ENCODE results near the gene MYNN. TPM values are rescaled to one million over a fixed set of nuclear protein-coding genes. Genes with fewer than 3 reads are reported as not detected.

MYNN gene
- total RNA-seq, 4 donors from 2014 or later: 13.3 to 32.8 (median 19.5) TPM

DNA sequence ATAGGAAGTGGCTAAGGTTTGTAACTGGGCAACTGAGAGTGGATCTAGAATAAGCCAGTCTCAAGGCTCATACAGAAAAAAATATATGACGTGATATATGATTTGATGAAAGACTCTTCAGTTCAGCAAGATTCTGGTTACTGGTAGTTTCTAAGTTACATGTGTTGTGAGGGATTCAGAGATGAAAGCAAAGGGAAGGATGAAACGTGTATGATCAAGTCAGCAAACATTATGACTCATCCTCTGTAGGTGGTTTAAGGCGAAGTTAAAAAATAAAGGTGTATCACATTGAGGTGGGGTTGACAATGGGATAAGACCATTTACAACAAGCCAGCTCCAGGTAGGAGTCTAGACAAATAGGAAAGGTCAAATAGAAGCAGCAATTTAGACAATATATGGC is 24.5 kb upstream of the MYNN start:
- TF ChIP-seq POLR2AphosphoS5 (IDR thresholded peaks at IDR 0.05): no peak
- TF ChIP-seq POLR2A (IDR thresholded peaks at IDR 0.05): no peak
- TF ChIP-seq, protein P1, sequence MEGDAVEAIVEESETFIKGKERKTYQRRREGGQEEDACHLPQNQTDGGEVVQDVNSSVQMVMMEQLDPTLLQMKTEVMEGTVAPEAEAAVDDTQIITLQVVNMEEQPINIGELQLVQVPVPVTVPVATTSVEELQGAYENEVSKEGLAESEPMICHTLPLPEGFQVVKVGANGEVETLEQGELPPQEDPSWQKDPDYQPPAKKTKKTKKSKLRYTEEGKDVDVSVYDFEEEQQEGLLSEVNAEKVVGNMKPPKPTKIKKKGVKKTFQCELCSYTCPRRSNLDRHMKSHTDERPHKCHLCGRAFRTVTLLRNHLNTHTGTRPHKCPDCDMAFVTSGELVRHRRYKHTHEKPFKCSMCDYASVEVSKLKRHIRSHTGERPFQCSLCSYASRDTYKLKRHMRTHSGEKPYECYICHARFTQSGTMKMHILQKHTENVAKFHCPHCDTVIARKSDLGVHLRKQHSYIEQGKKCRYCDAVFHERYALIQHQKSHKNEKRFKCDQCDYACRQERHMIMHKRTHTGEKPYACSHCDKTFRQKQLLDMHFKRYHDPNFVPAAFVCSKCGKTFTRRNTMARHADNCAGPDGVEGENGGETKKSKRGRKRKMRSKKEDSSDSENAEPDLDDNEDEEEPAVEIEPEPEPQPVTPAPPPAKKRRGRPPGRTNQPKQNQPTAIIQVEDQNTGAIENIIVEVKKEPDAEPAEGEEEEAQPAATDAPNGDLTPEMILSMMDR (IDR thresholded peaks at IDR 0.05): no peak
- TF ChIP-seq EP300 (IDR thresholded peaks at IDR 0.05): no peak
- no peaks in the 10 kb centered on the region for H3K27me3 ChIP-seq
- no peaks in the 10 kb centered on the region for H3K36me3 ChIP-seq
- peaks cover 0 to 5% (median 0%) of the 10 kb centered on the region in 3 donors for H3K4me1 ChIP-seq
- ATAC-seq: no peak
- H3K9me3 ChIP-seq: no peaks in the 10 kb centered on the region
- no peak overlapping the region for H3K27ac ChIP-seq
- 78 to 85% methylated on average over 3 of the region's 3 CpGs for WGBS, 2 donors (ENCODE audit: low coverage in 1 of 2)
- no peak overlapping the region for H3K4me3 ChIP-seq

DNA sequence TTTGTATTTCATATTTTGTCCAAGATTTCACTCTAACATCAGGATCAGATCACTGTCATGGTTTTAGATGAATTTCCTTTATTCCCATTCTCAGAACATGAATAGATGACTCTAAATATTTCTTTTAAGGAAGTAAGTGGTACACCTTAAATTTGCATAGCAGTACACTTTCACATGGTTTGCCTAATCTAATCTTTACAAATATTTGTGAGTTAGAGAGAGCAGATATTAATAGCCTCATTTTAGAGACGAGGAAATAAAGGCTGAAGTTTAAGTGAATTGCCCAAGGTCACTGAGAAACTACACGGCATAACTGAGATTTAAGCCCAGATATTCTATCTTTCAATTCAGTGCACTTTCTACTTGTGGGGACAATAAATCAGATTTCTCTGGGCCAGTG is 22.5 kb upstream of the MYNN start:
- Histone ChIP-seq H3K36me3 (no peaks in the 10 kb centered on the region), H3K4me1 (no peaks in the 10 kb centered on the region), H3K27me3 (no peaks in the 10 kb centered on the region), H3K27ac (no peak overlapping the region), H3K4me3 (no peak overlapping the region), H3K9me3 (no peaks in the 10 kb centered on the region)
- ATAC-seq: no peak
- TF ChIP-seq POLR2A (IDR thresholded peaks at IDR 0.05) (no peak), EP300 (IDR thresholded peaks at IDR 0.05) (no peak), POLR2AphosphoS5 (IDR thresholded peaks at IDR 0.05) (no peak)
- TF ChIP-seq, protein P1 (IDR thresholded peaks at IDR 0.05): no peak
- WGBS, 2 donors (ENCODE audit: low coverage in 1 of 2): 44 to 81% methylated on average over 2 of the region's 2 CpGs

DNA sequence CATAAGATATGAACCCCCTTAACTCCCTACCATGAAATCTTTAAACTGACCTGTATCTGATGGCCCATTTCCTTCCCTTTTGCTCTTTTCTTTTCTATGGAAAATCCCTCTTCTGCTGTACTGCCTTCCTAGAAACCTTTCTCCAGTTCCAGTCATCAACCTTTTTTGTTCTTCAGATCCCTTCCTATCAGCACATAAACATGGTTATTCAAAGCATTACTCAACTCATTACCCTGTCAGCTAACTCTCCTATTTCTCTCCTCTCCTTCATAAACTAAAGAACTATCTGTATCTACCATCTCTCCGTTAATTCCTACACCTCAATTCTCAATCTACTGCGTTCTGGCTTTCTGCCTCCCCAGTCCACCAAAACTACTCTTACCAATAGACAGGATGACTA is 21.3 kb upstream of the MYNN start:
- Histone ChIP-seq H3K36me3 (no peaks in the 10 kb centered on the region), H3K27ac (no peak overlapping the region), H3K4me3 (no peak overlapping the region), H3K9me3 (no peaks in the 10 kb centered on the region), H3K4me1 (no peaks in the 10 kb centered on the region), H3K27me3 (no peaks in the 10 kb centered on the region)
- TF ChIP-seq, protein P1 (IDR thresholded peaks at IDR 0.05): no peak
- no peak for ATAC-seq
- 47 to 100% methylated on average over 1 to 2 of the region's 2 CpGs for WGBS, 2 donors (ENCODE audit: low coverage in 1 of 2)

DNA sequence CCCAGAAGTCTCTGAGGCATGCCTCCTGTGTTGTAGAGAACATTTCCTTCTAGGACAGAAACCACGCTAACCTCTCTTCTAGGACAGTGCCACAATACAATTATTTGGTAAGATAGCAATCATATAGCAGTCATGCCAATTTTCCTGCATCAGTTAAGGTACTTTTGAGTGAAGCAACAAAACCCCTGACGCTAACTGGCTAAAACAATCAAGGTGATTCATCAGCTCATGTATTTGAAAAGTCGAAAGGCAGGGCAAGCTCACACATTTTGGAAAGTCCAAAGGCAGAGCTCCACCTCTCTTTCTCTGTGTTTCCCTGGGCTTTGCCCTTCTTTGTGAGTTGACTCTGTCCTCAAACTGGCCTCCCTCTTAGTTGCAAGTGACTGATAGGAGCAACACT is 18.5 kb upstream of the MYNN start:
- no peaks in the 10 kb centered on the region for H3K36me3 ChIP-seq
- WGBS, 2 donors (ENCODE audit: low coverage in 1 of 2): 90 to 94% methylated on average over 2 to 3 of the region's 3 CpGs
- no peaks in the 10 kb centered on the region for H3K27me3 ChIP-seq
- H3K4me1 ChIP-seq: no peaks in the 10 kb centered on the region
- H3K4me3 ChIP-seq: no peak overlapping the region
- no peak for ATAC-seq
- H3K27ac ChIP-seq: no peak overlapping the region
- TF ChIP-seq EP300 (IDR thresholded peaks at IDR 0.05) (no peak), POLR2A (IDR thresholded peaks at IDR 0.05) (no peak), POLR2AphosphoS5 (IDR thresholded peaks at IDR 0.05) (no peak)
- TF ChIP-seq, protein P1 (IDR thresholded peaks at IDR 0.05): no peak
- no peaks in the 10 kb centered on the region for H3K9me3 ChIP-seq

DNA sequence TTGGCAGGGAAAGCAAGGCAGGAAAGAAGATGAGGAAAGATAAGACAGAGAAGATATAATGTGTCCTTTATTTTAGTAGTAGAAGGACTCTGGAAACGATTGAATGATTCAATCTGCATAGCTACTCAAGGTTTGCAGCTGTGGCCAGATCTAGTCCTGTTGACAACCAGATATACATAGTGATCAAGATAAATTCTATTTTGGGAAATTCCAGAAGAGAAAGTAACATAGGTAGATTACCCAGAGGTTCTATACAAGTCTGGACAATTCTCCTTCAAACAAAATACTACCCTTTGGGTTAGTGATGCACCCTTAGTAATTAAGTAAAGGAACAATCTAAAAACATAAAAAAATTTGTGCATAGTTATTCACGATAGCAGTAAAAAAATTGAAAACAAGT is 17.7 kb upstream of the MYNN start:
- ATAC-seq: no peak

More for the DNA sequence above, 17.7 kb upstream of the MYNN start:
- Histone ChIP-seq H3K9me3 (no peaks in the 10 kb centered on the region), H3K36me3 (no peaks in the 10 kb centered on the region), H3K27me3 (no peaks in the 10 kb centered on the region), H3K4me3 (no peak overlapping the region), H3K4me1 (no peaks in the 10 kb centered on the region), H3K27ac (no peak overlapping the region)
- TF ChIP-seq POLR2AphosphoS5 (IDR thresholded peaks at IDR 0.05) (no peak), POLR2A (IDR thresholded peaks at IDR 0.05) (no peak), EP300 (IDR thresholded peaks at IDR 0.05) (no peak)
- TF ChIP-seq, protein P1 (IDR thresholded peaks at IDR 0.05): no peak
- WGBS, 2 donors (ENCODE audit: low coverage in 1 of 2): 56 to 88% methylated on average over 2 of the region's 2 CpGs

All from gastroesophageal sphincter (tissue), 4 donors.